Fibroblast of lung (primary cell): ENCODE data around the gene SBF2. TPM values are rescaled to one million over a fixed set of nuclear protein-coding genes. Genes with fewer than 3 reads are reported as not detected.
"Not testable (repeated sequence)": the region's sequence is repeated elsewhere in the genome, so short reads cannot be mapped to it uniquely, and the experiment has no call there.

Source experiments
- DNase-seq, 2 donors: peaks; one replicate each; pipeline versions ENCODE4 v3.0.0 to v3.0.0-alpha.2; 2010; ENCODE audit warnings: low read depth in 2 of 2
- H2AFZ ChIP-seq: 2 replicates; pipeline ENCODE4 v1.5.1; 2012; ENCODE audit warnings: low read length, control low read depth, inconsistent platforms
- H3K27ac ChIP-seq: 2 replicates; pipeline ENCODE4 v1.5.1; 2011; ENCODE audit warnings: low read length, control low read depth; ENCODE audit not compliant: insufficient read depth
- H3K27me3 ChIP-seq: 2 replicates; pipeline ENCODE4 v1.5.1; 2011; ENCODE audit warnings: mild to moderate bottlenecking, low read length; ENCODE audit not compliant: control insufficient read depth, insufficient read depth
- H3K36me3 ChIP-seq: 2 replicates; pipeline ENCODE4 v1.5.1; 2011; ENCODE audit warnings: low read length; ENCODE audit not compliant: control insufficient read depth, insufficient read depth
- H3K4me1 ChIP-seq: 2 replicates; pipeline ENCODE4 v1.5.1; 2011; ENCODE audit warnings: low read length; ENCODE audit not compliant: control insufficient read depth, insufficient read depth; ENCODE audit errors: extremely low read depth
- H3K4me2 ChIP-seq: 2 replicates; pipeline ENCODE4 v1.5.1; 2011; ENCODE audit warnings: low read length, control low read depth; ENCODE audit not compliant: insufficient read depth; ENCODE audit errors: extremely low read depth
- H3K4me3 ChIP-seq, 4 experiments: fragments of 200-600 bp in 1 of 4; sonication (generic) in 1 of 4; replicated peaks in 1 of 4; 2 replicates each; pipeline ENCODE4 v1.5.1; 2011 to 2016; ENCODE audit warnings: low read length in 4 of 4, low read depth in 3 of 4, mild to moderate bottlenecking in 3 of 4, control low read depth in 2 of 4, inconsistent platforms in 1 of 4, mixed read lengths in 1 of 4; ENCODE audit not compliant: insufficient read depth in 1 of 4; ENCODE audit errors: control extremely low read depth in 1 of 4
- H3K79me2 ChIP-seq: 2 replicates; pipeline ENCODE4 v1.5.1; 2012; ENCODE audit warnings: mild to moderate bottlenecking, low read length, inconsistent platforms; ENCODE audit not compliant: control insufficient read depth, insufficient read depth
- H3K9ac ChIP-seq: 2 replicates; pipeline ENCODE4 v1.5.1; 2011; ENCODE audit warnings: mild to moderate bottlenecking, low read length, control low read depth; ENCODE audit not compliant: insufficient read depth
- H3K9me3 ChIP-seq: 2 replicates; pipeline ENCODE4 v1.5.1; 2012; ENCODE audit warnings: low read depth, low read length; ENCODE audit not compliant: control insufficient read depth, insufficient read depth
- H4K20me1 ChIP-seq: 2 replicates; pipeline ENCODE4 v1.5.1; 2011; ENCODE audit warnings: low read length; ENCODE audit not compliant: control insufficient read depth, insufficient read depth; ENCODE audit errors: extremely low read depth
- EZH2 ChIP-seq: IDR thresholded peaks from 2 replicates; pipeline ENCODE4 v1.5.1; 2012; ENCODE audit warnings: low read length, control low read depth, mild to moderate bottlenecking; ENCODE audit errors: missing control alignments
- polyA plus RNA-seq, 2 donors: library from polyadenylated mRNA; depleted of rRNA in 1 of 2; stranded (reverse) in 1 of 2; unstranded in 1 of 2; fragments of >200 nt; gene quantifications; 2 replicates each; pipeline ENCODE4 v1.2.1, GENCODE V29; 2011 to 2012; ENCODE audit warnings: missing spikeins in 1 of 2
- total RNA-seq: library from RNA; depleted of rRNA; stranded (reverse); fragments of >200 nt; gene quantifications from 2 replicates; pipeline ENCODE4 v1.2.1, GENCODE V29; 2014
- TF ChIP-seq, protein P1 (sequence below), 2 donors: IDR thresholded peaks in 1 of 2; conservative IDR thresholded peaks in 1 of 2; 1 replicate in 1 of 2; 2 replicates in 1 of 2; pipeline ENCODE4 v1.5.1; 2011 to 2012; ENCODE audit warnings: low read length in 2 of 2, control low read depth in 1 of 2, inconsistent platforms in 1 of 2, low read depth in 1 of 2, mild to moderate bottlenecking in 1 of 2

SBF2 gene
- total and polyA plus RNA-seq, 2 donors (not counting 1 experiment from before 2014, with no cell fraction given), result 69.4 to 95.9 TPM

DNA sequence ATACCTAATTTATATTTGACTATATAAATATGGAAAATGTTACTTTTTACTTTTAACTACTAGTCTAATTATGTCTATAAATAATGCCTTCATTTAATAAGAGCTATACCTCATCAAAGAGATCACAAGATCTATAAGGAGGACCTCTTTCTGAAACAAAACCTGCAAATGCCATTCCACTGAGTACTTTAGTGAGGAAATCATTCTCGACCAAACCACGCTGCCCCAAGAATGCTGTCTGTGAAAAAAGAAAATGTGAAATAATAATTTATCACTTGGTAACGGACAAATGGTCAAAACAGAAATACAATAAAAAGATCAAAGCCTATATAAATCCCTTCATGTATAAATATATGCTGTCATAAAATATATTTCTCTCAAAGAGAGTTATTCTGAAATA lies 301.7 kb downstream of the SBF2 start:
- no peak overlapping the region for H3K27ac ChIP-seq
- no peak overlapping the region for H2AFZ ChIP-seq
- no peaks in the 10 kb centered on the region for H4K20me1 ChIP-seq
- no peaks in the 10 kb centered on the region for H3K9me3 ChIP-seq
- no peaks in the 10 kb centered on the region for H3K36me3 ChIP-seq
- TF ChIP-seq, protein P1, sequence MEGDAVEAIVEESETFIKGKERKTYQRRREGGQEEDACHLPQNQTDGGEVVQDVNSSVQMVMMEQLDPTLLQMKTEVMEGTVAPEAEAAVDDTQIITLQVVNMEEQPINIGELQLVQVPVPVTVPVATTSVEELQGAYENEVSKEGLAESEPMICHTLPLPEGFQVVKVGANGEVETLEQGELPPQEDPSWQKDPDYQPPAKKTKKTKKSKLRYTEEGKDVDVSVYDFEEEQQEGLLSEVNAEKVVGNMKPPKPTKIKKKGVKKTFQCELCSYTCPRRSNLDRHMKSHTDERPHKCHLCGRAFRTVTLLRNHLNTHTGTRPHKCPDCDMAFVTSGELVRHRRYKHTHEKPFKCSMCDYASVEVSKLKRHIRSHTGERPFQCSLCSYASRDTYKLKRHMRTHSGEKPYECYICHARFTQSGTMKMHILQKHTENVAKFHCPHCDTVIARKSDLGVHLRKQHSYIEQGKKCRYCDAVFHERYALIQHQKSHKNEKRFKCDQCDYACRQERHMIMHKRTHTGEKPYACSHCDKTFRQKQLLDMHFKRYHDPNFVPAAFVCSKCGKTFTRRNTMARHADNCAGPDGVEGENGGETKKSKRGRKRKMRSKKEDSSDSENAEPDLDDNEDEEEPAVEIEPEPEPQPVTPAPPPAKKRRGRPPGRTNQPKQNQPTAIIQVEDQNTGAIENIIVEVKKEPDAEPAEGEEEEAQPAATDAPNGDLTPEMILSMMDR (conservative IDR thresholded peaks at IDR 0.05 in 1 of 2, IDR thresholded peaks at IDR 0.05 in 1 of 2; ENCODE audit: low read depth in 1 of 2, low read length in 2 of 2), result no peak
- TF ChIP-seq EZH2, result no peak
- H3K4me3 ChIP-seq, result no peak overlapping the region
- H3K4me2 ChIP-seq, result no peak overlapping the region
- no peaks in the 10 kb centered on the region for H3K27me3 ChIP-seq
- no peak overlapping the region for H3K9ac ChIP-seq
- no peaks in the 10 kb centered on the region for H3K79me2 ChIP-seq
- no peaks in the 10 kb centered on the region for H3K4me1 ChIP-seq
- peak in 1 of 2 donors; percentile 61 for DNase-seq

- Histone ChIP-seq H3K79me2 (no peaks in the 10 kb centered on the region), H2AFZ (no peak overlapping the region), H3K9ac (no peak overlapping the region), H3K9me3 (no peaks in the 10 kb centered on the region), H3K27me3 (no peaks in the 10 kb centered on the region), H3K4me1 (no peaks in the 10 kb centered on the region), H3K36me3 (no peaks in the 10 kb centered on the region), H3K27ac (no peak overlapping the region), H3K4me3 (no peak overlapping the region), H3K4me2 (no peak overlapping the region), H4K20me1 (no peaks in the 10 kb centered on the region)
- no peak for TF ChIP-seq EZH2
- TF ChIP-seq, protein P1 (conservative IDR thresholded peaks at IDR 0.05 in 1 of 2, IDR thresholded peaks at IDR 0.05 in 1 of 2; ENCODE audit: low read depth in 1 of 2, low read length in 2 of 2), result peak in 1 of 2 donors; percentile 28
- peak; percentile 8 to 62 for DNase-seq
Measured at GRCh38 chr11:9990221-9990973, 303.6 kb downstream of the SBF2 start.

GRCh38 chr11:9987303-9987702 lies 306.7 kb downstream of the SBF2 start:
- not testable (repeated sequence) for H3K4me1 ChIP-seq, H3K4me3 ChIP-seq, H2AFZ ChIP-seq, H3K9me3 ChIP-seq, H3K79me2 ChIP-seq, H3K27ac ChIP-seq, H3K9ac ChIP-seq, H4K20me1 ChIP-seq, H3K27me3 ChIP-seq, H3K4me2 ChIP-seq, H3K36me3 ChIP-seq, DNase-seq
